ENCODE results near the gene ARHGAP32. TPM values are rescaled to one million over a fixed set of nuclear protein-coding genes. Genes with fewer than 3 reads are reported as not detected.

ARHGAP32 gene
- total RNA-seq, 1 experiment from 2014 or later, result 27.8 TPM

- TF ChIP-seq ZNF274 (IDR thresholded peaks at IDR 0.05; ENCODE audit: low read depth, low read length), result no peak
Observed at GRCh38 chr11:129184581-129184980, 7.5 kb downstream of the ARHGAP32 start (continued).

GRCh38 chr11:129167315-129167714 lies 24.8 kb downstream of the ARHGAP32 start:
- ChIA-PET POLR2A (no interaction called here), CTCF (no interaction called here), RAD21 (ENCODE audit: low non-redundant PET in 1 of 2, low total read pairs in 2 of 2, uncharacterized antibody in 2 of 2, unreplicated experiment in 2 of 2) (no interaction called here)
- no peak overlapping the region for H3K9ac ChIP-seq (ENCODE audit: low read length)
- H3K27me3 ChIP-seq (ENCODE audit: insufficient read depth, low read length), result no peaks in the 10 kb centered on the region
- no peaks in the 10 kb centered on the region for H3K4me1 ChIP-seq (ENCODE audit: control insufficient read depth in 1 of 2, insufficient read depth in 2 of 2, low read length in 2 of 2)
- BruUV-seq (replicated peaks), result no TSS peak
- DNase-seq (ENCODE audit: low read depth, low spot score) (no peak), ATAC-seq (no peak)
- intact Hi-C loops (cut with micrococcal nuclease), result no loop called here
- H3K9me3 ChIP-seq (ENCODE audit: control insufficient read depth in 1 of 2, insufficient read depth in 1 of 2, low read depth in 1 of 2, low read length in 2 of 2), result no peaks in the 10 kb centered on the region
- TF ChIP-seq CEBPB (IDR thresholded peaks at IDR 0.05; ENCODE audit: low read depth) (no peak), EGR1 (IDR thresholded peaks at IDR 0.05; ENCODE audit: low read depth) (no peak), EZH2phosphoT487 (IDR thresholded peaks at IDR 0.05; ENCODE audit: borderline replicate concordance) (no peak), SRF (IDR thresholded peaks at IDR 0.05; ENCODE audit: low read depth) (no peak), EZH2 (IDR thresholded peaks at IDR 0.05) (no peak), ELF1 (IDR thresholded peaks at IDR 0.05; ENCODE audit: borderline replicate concordance, low read depth) (no peak), ZFX (IDR thresholded peaks at IDR 0.05) (no peak), RAD21 (IDR thresholded peaks at IDR 0.05; ENCODE audit: low read depth) (no peak), ZNF274 (IDR thresholded peaks at IDR 0.05; ENCODE audit: low read depth, low read length) (no peak), REST (IDR thresholded peaks at IDR 0.05; ENCODE audit: low read depth) (no peak), MAX (IDR thresholded peaks at IDR 0.05) (no peak)
- H3K27ac ChIP-seq (ENCODE audit: low read depth, low read length), result no peak overlapping the region
- no peak overlapping the region for H3K4me3 ChIP-seq (replicated peaks in 1 of 2; ENCODE audit: low read depth in 1 of 2, low read length in 2 of 2)
- no peaks in the 10 kb centered on the region for H3K9me2 ChIP-seq (ENCODE audit: insufficient read depth)
- H3K4me2 ChIP-seq (ENCODE audit: low read length), result no peak overlapping the region
- no peaks in the 10 kb centered on the region for H3K36me3 ChIP-seq (ENCODE audit: control insufficient read depth in 1 of 2, insufficient read depth in 2 of 2, low read length in 2 of 2)
- H2AFZ ChIP-seq (ENCODE audit: low read depth, low read length, poor library complexity, severe bottlenecking), result no peak overlapping the region
- H3K79me2 ChIP-seq (ENCODE audit: insufficient read depth, low read length), result peaks cover 29% of the 10 kb centered on the region
- no peaks in the 10 kb centered on the region for H4K20me1 ChIP-seq (ENCODE audit: insufficient read depth)
